Kidney epithelial cell (primary cell): ENCODE results near the gene OR5D16. TPM values are rescaled to one million over a fixed set of nuclear protein-coding genes. Genes with fewer than 3 reads are reported as not detected.
"Not testable (repeated sequence)": the region's sequence is repeated elsewhere in the genome, so short reads cannot be mapped to it uniquely, and the experiment has no call there.

Experiments
- DNase-seq: peaks from one replicate; pipeline ENCODE4 v3.0.0-alpha.2; 2010; ENCODE audit warnings: low read depth
- H3K27me3 ChIP-seq: 2 replicates; pipeline ENCODE4 v1.6.0; 2011; ENCODE audit warnings: low read length; ENCODE audit not compliant: control insufficient read depth, insufficient read depth
- H3K36me3 ChIP-seq: 2 replicates; pipeline ENCODE4 v1.5.1; 2011; ENCODE audit warnings: low read length; ENCODE audit not compliant: control insufficient read depth, insufficient read depth
- H3K4me3 ChIP-seq: 2 replicates; pipeline ENCODE4 v1.5.1; 2011; ENCODE audit warnings: low read depth, mild to moderate bottlenecking, control low read depth, low read length
- CTCF ChIP-seq: IDR thresholded peaks from 2 replicates; pipeline ENCODE4 v1.5.1; 2011; ENCODE audit warnings: mild to moderate bottlenecking, moderate library complexity, low read length, control low read depth, inconsistent platforms; ENCODE audit not compliant: insufficient read depth, poor library complexity, severe bottlenecking
- total RNA-seq: library from RNA; depleted of rRNA; stranded (reverse); fragments of >200 nt; gene quantifications from 2 replicates; pipeline ENCODE4 v1.2.3, GENCODE V29; 2015

Gene OR5D16
- total RNA-seq, 1 donor from 2014 or later, result not detected

- no peak for TF ChIP-seq CTCF
- DNase-seq, result no peak
- Histone ChIP-seq H3K36me3 (no peaks in the 10 kb centered on the region), H3K27me3 (no peaks in the 10 kb centered on the region), H3K4me3 (no peak within 1 kb of the TSS)
These were observed 19.2 kb upstream of the OR5D16 start, which contains the start of gene OR5D18 for GRCh38 chr11:55819330-55819729. OR5D18 (plus strand) TSS chr11:55819630; CDS start chr11:55819630, 0 bp downstream.

- Histone ChIP-seq H3K36me3 (no peaks in the 10 kb centered on the region), H3K4me3 (no peak within 1 kb of the TSS), H3K27me3 (no peaks in the 10 kb centered on the region)
- DNase-seq, result no peak
- no peak for TF ChIP-seq CTCF
These were observed 11.6 kb upstream of the OR5D16 start, which contains the start of gene OR5L2 for GRCh38 chr11:55826919-55827318. OR5L2 (plus strand) TSS chr11:55827219; CDS start chr11:55827219, 0 bp downstream.

GRCh38 chr11:55847453-55847852 is 8.9 kb downstream of the OR5D16 start:
- DNase-seq, result no peak
- H3K36me3 ChIP-seq, result no peaks in the 10 kb centered on the region
- TF ChIP-seq CTCF, result no peak
- no peak overlapping the region for H3K4me3 ChIP-seq
- no peaks in the 10 kb centered on the region for H3K27me3 ChIP-seq

DNA sequence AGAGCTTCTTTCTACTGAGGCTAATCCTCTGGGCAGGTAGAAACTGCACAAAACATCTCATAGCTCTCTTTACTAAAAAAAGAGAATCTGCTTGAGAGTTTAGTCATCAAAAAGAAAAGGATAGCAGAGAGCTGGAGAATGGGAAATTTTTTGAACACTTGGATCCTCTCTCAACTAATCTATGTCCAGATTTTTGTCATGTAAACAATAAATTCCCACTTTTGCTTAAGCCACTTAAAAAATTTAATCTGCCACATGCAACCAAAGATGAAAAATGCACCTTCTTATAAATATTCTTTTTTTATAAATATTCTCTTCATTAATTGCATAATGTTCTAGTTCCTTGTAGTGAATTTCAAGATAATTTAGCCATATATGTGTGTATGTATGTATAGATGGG is 10.5 kb downstream of the OR5D16 start:
- DNase-seq, result no peak
- TF ChIP-seq CTCF, result no peak
- Histone ChIP-seq H3K36me3 (no peaks in the 10 kb centered on the region), H3K4me3 (no peak overlapping the region), H3K27me3 (no peaks in the 10 kb centered on the region)

DNA sequence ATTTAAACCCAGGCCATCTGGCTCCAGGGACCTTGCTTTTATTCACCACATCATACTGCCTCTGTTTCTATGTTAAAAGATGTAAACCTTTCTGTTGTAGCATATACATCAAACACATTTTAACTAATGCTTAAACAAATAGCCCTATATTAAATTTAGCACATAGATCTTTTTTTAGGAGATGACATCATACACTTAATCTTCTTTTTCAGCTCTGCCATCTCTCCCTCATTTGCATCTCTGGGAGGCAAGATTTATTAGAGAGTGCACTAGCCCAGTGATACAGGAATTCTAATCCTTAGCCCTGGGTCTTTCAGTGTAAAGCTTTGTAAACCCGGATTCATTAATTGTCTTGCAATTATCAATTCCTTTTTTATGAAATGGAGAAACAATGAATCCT is 13.6 kb downstream of the OR5D16 start:
- DNase-seq, result no peak
- Histone ChIP-seq H3K27me3 (no peaks in the 10 kb centered on the region), H3K4me3 (no peak overlapping the region), H3K36me3 (no peaks in the 10 kb centered on the region)
- no peak for TF ChIP-seq CTCF

GRCh38 chr11:55854704-55855103 is 16.2 kb downstream of the OR5D16 start:
- no peaks in the 10 kb centered on the region for H3K27me3 ChIP-seq
- H3K36me3 ChIP-seq, result no peaks in the 10 kb centered on the region
- no peak for TF ChIP-seq CTCF
- no peak for DNase-seq
- H3K4me3 ChIP-seq, result no peak overlapping the region

GRCh38 chr11:55867354-55867753 is 28.8 kb downstream of the OR5D16 start:
- not testable (repeated sequence) for H3K36me3 ChIP-seq, DNase-seq, H3K4me3 ChIP-seq

DNA sequence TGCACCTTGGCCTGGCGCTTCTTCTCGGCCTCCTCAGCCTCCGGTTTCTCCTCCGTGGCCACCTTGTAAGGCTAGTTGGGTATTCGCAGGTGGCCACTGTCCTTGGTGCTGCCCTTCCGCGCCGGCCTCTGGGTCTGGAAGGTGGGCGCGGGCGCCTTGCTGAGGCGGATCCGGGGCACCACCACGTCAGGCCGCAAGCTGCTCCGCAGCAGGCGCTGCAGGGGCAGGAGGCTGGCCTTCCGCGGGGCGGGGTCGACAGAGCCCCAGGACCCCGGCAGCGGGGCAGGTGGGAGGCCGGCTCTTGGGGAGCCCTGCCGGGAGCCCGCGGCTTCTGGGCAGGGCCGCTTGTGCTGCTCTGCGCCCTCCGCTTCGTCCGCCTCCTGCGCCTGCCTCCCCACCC is 34.2 kb downstream of the OR5D16 start:
- not testable (repeated sequence) for H3K4me3 ChIP-seq, H3K27me3 ChIP-seq, H3K36me3 ChIP-seq, DNase-seq

More at GRCh38 chr11:55867354-55867753, 28.8 kb downstream of the OR5D16 start:
- H3K27me3 ChIP-seq, result not testable (repeated sequence)

GRCh38 chr11:55873146-55873545 is 34.6 kb downstream of the OR5D16 start:
- not testable (repeated sequence) for H3K4me3 ChIP-seq, DNase-seq, H3K27me3 ChIP-seq, H3K36me3 ChIP-seq
